Stomach (tissue), 9 donors: ENCODE data around the gene COX7A2L. TPM values are rescaled to one million over a fixed set of nuclear protein-coding genes. Genes with fewer than 3 reads are reported as not detected.
"Not testable (repeated sequence)": the region's sequence is repeated elsewhere in the genome, so short reads cannot be mapped to it uniquely, and the experiment has no call there.

Experiments
- DNase-seq, 2 donors: peaks; one replicate each; pipeline versions ENCODE4 v3.0.0 to v3.0.0-alpha.2; 2013 to 2019
- H3K27ac ChIP-seq, 5 donors: fragments of 200-600 bp in 4 of 5; sonication (generic) in 4 of 5; one replicate each; pipeline ENCODE4 v1.5.1; 2013 to 2019; ENCODE audit warnings: mild to moderate bottlenecking in 1 of 5, moderate library complexity in 1 of 5
- H3K27me3 ChIP-seq, 3 donors: fragments of 200-600 bp; sonication (generic); one replicate each; pipeline ENCODE4 v1.5.1; 2017 to 2019; ENCODE audit warnings: mixed run types in 1 of 3
- H3K36me3 ChIP-seq, 4 donors: fragments of 200-600 bp; sonication (generic); 1 replicate in 3 of 4; 2 replicates in 1 of 4; pipeline ENCODE4 v1.5.1; 2016 to 2019
- H3K4me1 ChIP-seq, 4 donors: fragments of 200-600 bp; sonication (generic); one replicate each; pipeline ENCODE4 v1.5.1; 2016 to 2019
- H3K4me3 ChIP-seq, 4 donors: fragments of 200-600 bp; sonication (generic) in 3 of 4; one replicate each; pipeline ENCODE4 v1.5.1; 2016 to 2019; ENCODE audit warnings: mild to moderate bottlenecking in 1 of 4
- H3K9me3 ChIP-seq, 4 donors: fragments of 200-600 bp; sonication (generic); one replicate each; pipeline ENCODE4 v1.5.1; 2016 to 2019
- EP300 ChIP-seq: sonication (generic); formaldehyde crosslinking; IDR thresholded peaks from one replicate; pipeline ENCODE4 v1.6.1; 2017; ENCODE audit warnings: antibody characterized with exemption
- POLR2A ChIP-seq, 4 donors: fragments of 450-650 bp; IDR thresholded peaks; one replicate each; pipeline ENCODE4 v1.6.1; 2016; ENCODE audit warnings: antibody characterized with exemption in 4 of 4, control low read depth in 2 of 4, mild to moderate bottlenecking in 1 of 4, moderate library complexity in 1 of 4
- POLR2AphosphoS5 ChIP-seq, 3 donors: sonication (generic); formaldehyde crosslinking; IDR thresholded peaks; one replicate each; pipeline ENCODE4 v1.6.1; 2016; ENCODE audit warnings: antibody characterized with exemption in 3 of 3
- WGBS, 5 donors: extraction: QIAGEN DNeasy Blood & Tissue Kit in 3 of 5; methylation state at CpG; one replicate each; pipeline versions ENCODE4 v1.1.5 to v1.1.7; 2013 to 2018; 5-methylcytosine and 5-hydroxymethylcytosine counted together
- intact Hi-C: fragments of 100-400 bp; cut with DNase I; formaldehyde crosslinking; loops from one replicate; pipeline ENCODE4 v1.15.1; 2023; ENCODE audit warnings: low total_unique reads
- polyA plus RNA-seq, 3 donors: library from polyadenylated mRNA; stranded (reverse); fragments of 200-250 nt; gene quantifications; one replicate each; pipeline ENCODE4 v1.2.3, GENCODE V29; 2013
- total RNA-seq, 5 donors: library from RNA; depleted of rRNA; stranded (reverse); fragments of >200 nt; gene quantifications; one replicate each; pipeline versions ENCODE4 v1.1.0 to v1.2.3, GENCODE V29; 2014 to 2016
- TF ChIP-seq, protein P1 (sequence below), 7 experiments: fragments of 450-650 bp in 4 of 7; fragments of 200-600 bp in 3 of 7; sonication (generic) in 3 of 7; IDR thresholded peaks; one replicate each; pipeline ENCODE4 v1.5.1; 2016 to 2019; ENCODE audit warnings: antibody characterized with exemption in 7 of 7, control low read depth in 2 of 7, mild to moderate bottlenecking in 1 of 7
- donor health status: healthy with polysubstance abuse.
- donor health status: Bipolar disorder and iron deficiency.
- donor health status: healthy.

Gene COX7A2L
- total and polyA plus RNA-seq, 8 donors, result 36.2 to 222 (median 100) TPM

DNA sequence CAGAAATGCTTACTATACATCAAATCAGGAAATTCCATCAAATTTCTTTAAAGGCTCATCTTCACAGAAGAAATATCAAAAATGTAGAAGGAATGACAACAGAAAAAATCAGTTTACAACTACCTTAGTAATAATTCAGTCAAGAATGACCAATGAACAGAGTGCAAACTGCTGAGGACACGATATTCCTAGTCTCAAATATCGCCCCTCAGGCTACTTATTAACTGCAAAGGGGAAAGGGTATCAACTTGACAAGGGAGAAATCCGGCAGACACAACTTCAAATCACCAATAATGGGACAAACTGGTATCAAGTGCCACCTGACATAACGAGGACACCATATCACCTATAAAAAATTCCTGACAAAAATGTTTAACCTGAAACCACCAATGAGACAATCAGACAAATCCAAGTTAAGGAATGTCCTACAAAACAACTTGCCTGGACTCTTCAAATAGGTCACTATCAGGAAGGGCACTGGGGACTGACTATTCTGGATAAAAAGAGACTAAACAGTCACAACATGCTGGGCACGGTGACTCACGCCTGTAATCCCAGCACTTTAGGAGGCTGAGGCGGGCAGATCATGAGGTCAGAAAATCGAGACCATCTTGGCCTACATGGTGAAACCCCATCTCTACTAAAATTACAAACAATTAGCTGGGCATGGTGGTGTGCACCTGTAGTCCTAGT is 12.8 kb downstream of the COX7A2L start:
- intact Hi-C loops, result no loop called here
- Histone ChIP-seq H3K4me3 (no peak overlapping the region), H3K27me3 (no peaks in the 10 kb centered on the region), H3K4me1 (peaks cover 0 to 34% (median 6%) of the 10 kb centered on the region in 4 donors), H3K36me3 (peaks cover 6 to 63% (median 52%) of the 10 kb centered on the region in 4 donors), H3K27ac (no peak overlapping the region), H3K9me3 (no peaks in the 10 kb centered on the region)
- WGBS, 5 donors, result 65 to 82% (median 73%) methylated on average over 8 of the region's 8 CpGs
- no peak for TF ChIP-seq POLR2AphosphoS5 (IDR thresholded peaks at IDR 0.05)
- TF ChIP-seq, protein P1, sequence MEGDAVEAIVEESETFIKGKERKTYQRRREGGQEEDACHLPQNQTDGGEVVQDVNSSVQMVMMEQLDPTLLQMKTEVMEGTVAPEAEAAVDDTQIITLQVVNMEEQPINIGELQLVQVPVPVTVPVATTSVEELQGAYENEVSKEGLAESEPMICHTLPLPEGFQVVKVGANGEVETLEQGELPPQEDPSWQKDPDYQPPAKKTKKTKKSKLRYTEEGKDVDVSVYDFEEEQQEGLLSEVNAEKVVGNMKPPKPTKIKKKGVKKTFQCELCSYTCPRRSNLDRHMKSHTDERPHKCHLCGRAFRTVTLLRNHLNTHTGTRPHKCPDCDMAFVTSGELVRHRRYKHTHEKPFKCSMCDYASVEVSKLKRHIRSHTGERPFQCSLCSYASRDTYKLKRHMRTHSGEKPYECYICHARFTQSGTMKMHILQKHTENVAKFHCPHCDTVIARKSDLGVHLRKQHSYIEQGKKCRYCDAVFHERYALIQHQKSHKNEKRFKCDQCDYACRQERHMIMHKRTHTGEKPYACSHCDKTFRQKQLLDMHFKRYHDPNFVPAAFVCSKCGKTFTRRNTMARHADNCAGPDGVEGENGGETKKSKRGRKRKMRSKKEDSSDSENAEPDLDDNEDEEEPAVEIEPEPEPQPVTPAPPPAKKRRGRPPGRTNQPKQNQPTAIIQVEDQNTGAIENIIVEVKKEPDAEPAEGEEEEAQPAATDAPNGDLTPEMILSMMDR (IDR thresholded peaks at IDR 0.05), result no peak
- TF ChIP-seq EP300, result no peak
- TF ChIP-seq POLR2A (IDR thresholded peaks at IDR 0.05), result no peak
- DNase-seq, result no peak

GRCh38 chr2:42347518-42347917 is 13.5 kb downstream of the COX7A2L start:
- H3K27me3 ChIP-seq, H3K27ac ChIP-seq, DNase-seq, intact Hi-C loops, H3K9me3 ChIP-seq, H3K4me3 ChIP-seq: not testable (repeated sequence)
- Histone ChIP-seq H3K36me3 (peaks cover 6 to 58% (median 49%) of the 10 kb centered on the region in 4 donors), H3K4me1 (peaks cover 6 to 39% (median 13%) of the 10 kb centered on the region in 4 donors)
- 92 to 98% (median 98%) methylated on average over 12 of the region's 12 CpGs for WGBS, 5 donors

DNA sequence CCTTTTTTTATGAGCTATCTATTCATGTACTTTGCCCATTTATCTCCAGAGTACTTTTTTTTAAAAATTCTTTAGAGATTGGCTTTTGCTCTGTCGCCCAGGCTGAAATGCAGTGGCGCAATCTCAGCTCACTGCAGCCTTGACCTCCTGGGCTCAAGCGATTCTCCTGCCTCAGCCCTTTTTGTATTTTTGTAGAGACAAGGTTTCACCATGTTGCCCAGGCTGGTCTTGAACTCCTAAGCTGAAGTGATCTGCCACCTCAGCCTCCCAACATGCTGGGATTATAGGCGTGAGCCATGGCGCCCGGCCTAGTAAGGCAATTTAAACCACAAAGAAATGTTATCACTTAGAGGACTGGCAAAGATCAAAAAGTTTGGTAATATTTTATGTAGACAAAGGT is 14.2 kb downstream of the COX7A2L start:
- H3K27me3 ChIP-seq, H3K27ac ChIP-seq, intact Hi-C loops, H3K9me3 ChIP-seq, DNase-seq, H3K4me3 ChIP-seq: not testable (repeated sequence)
- H3K36me3 ChIP-seq, result peaks cover 6 to 52% (median 43%) of the 10 kb centered on the region in 4 donors
- WGBS, 5 donors, result 79 to 93% (median 85%) methylated on average over 6 of the region's 6 CpGs
- peaks cover 8 to 46% (median 19%) of the 10 kb centered on the region in 4 donors for H3K4me1 ChIP-seq

GRCh38 chr2:42345986-42346385 is 15.0 kb downstream of the COX7A2L start:
- Histone ChIP-seq H3K4me3 (no peak overlapping the region), H3K27me3 (no peaks in the 10 kb centered on the region), H3K27ac (no peak overlapping the region), H3K9me3 (no peaks in the 10 kb centered on the region), H3K4me1 (peaks cover 8 to 45% (median 23%) of the 10 kb centered on the region in 4 donors), H3K36me3 (peaks cover under 1 to 44% (median 38%) of the 10 kb centered on the region in 4 donors)
- no peak for DNase-seq
- WGBS, 5 donors, result 87 to 98% (median 95%) methylated on average over 4 of the region's 4 CpGs
- intact Hi-C loops, result no loop called here
- TF ChIP-seq, protein P1 (IDR thresholded peaks at IDR 0.05), result no peak
- no peak for TF ChIP-seq POLR2A (IDR thresholded peaks at IDR 0.05)
- no peak for TF ChIP-seq POLR2AphosphoS5 (IDR thresholded peaks at IDR 0.05)
- TF ChIP-seq EP300, result no peak

DNA sequence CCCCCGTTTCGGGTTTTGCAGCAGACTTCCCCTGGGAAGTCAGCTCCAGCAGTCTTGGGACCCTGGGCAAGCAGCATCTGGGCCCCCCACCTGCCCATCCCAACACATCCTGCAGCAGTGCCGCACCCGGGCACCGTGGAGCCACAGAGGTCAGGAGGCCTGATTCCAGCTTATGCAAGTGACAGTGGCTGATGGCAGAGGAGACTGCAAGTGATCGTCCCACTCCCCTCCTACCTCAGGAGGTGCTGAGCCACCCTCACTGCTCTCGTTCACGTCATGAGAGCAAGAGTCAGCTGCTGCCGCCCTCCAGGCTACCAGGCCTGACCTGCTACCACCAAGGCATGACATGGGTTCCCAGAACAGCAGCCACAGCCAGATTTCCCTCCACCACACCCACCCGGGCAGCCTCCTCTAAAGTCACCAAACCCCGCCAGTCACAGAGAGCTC is 18.2 kb downstream of the COX7A2L start:
- Histone ChIP-seq H3K9me3 (no peaks in the 10 kb centered on the region), H3K27me3 (no peaks in the 10 kb centered on the region), H3K4me3 (no peak overlapping the region), H3K36me3 (peaks cover 5 to 57% (median 55%) of the 10 kb centered on the region in 4 donors), H3K27ac (peak overlapping the region in 3 of 5 donors; percentile 50 to 59 (median 54)), H3K4me1 (peaks cover 8 to 35% (median 24%) of the 10 kb centered on the region in 4 donors)
- intact Hi-C loops, result no loop called here
- TF ChIP-seq POLR2AphosphoS5 (IDR thresholded peaks at IDR 0.05) (no peak), EP300 (no peak), POLR2A (IDR thresholded peaks at IDR 0.05) (no peak)
- TF ChIP-seq, protein P1 (IDR thresholded peaks at IDR 0.05), result no peak
- 74 to 90% (median 83%) methylated on average over 7 to 11 of the region's 11 CpGs for WGBS, 5 donors
- DNase-seq, result no peak
